Posterior cingulate gyrus (tissue), 11 donors: ENCODE results near the gene DPP6.
"Not testable (repeated sequence)": the region's sequence is repeated elsewhere in the genome, so short reads cannot be mapped to it uniquely, and the experiment has no call there.

ENCODE experiments used
- DNase-seq, 10 donors: peaks; one replicate each; pipeline versions ENCODE4 v3.0.0 to v3.0.0-alpha.2; 2020 to 2021; ENCODE audit warnings: mixed read lengths in 3 of 10
- intact Hi-C: fragments of 100-400 bp; cut with DNase I; formaldehyde crosslinking; loops from one replicate; pipeline ENCODE4 v1.15.1; 2023

Gene DPP6

DNA sequence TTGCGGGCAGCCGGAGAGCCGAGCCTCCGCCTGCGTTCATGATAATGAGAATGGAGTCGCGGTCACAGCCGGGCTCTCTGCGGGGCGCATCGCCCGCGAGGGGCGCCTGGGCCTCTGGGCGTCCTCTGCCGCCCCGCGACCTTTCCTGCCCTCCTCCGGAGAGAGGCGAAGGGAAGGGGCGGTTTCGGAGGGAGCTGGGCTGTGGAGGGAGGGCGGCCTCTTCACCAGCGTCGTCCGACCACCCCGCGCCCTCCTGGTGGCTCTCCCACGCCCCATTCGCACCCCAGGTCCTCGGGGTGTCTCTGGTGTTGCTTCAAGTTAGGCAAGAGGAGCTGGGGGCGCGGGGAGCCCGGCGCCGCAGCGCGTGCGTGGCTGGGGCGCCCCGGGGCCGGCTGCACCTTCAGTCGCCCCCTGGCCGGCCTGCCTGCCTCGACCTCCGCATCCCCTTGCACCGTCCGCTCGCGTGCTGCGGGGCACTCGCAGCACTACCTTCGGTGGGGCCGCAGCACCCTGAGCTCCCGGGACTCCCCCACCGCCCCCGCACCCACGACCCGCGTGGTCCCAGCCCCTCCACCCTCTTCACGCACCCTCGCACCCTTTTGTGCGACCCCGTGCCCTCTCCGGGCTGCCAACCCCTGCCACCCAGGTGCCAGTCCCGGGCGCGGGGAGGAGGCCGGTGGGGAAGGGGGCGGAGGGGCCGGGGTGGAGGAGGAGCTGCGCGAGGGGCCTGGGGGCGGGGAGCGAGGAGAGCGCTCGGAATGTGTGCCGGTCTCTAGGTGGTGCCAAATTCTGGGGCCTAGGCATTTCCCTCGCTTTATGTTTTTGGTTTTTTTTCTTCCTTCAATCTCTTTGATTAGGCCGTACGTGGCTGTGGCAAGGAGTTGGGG lies at the start of gene DPP6:
TSS of gene DPP6 (plus strand) at position 756 of the 887 bp plus-strand sequence.
- DNase-seq = peak in 1 of 10 donors; percentile 56
- intact Hi-C loops = not testable (repeated sequence)

GRCh38 chr7:154009423-154009911 lies 42.7 kb upstream of the DPP6 start:
- DNase-seq, intact Hi-C loops: not testable (repeated sequence)

DNA sequence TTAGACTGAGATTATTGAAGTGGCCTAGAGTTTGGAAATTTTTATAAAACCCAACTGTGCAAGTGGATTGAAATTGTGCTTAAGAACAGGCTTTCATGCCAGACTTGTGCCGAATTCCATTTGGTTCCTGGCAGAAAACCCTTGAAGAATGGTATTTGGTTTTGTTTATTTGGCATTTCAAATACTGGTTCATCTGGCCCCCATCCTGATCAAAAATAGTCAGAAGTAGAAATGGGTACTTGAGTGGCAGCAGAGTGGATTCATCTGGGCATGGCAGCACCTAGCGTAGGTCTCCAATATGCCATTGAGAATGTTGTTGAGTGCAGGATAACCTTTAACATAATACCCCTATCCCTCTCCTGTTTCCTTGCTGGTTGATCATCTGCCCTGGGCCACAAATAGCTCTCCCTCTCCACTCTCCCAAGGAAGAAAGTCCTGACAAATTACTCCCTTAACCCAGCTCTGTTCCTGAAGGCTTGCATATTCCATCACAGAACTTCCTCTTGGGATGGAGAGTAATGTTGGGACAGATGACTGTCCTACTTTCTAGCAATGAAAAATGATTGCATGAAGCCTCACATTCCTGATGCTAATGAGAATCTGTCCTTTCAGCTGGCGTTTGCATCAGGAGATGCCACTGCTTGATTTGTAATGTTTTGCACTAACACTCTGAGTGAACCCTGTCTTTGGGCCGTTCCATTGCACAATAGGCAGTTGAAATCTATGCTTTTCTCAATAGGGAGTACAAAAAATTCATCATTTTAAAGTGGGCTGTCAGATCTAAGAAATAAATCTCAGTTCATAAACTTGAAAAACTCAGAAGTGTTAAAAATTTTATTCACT lies 41.3 kb upstream of the DPP6 start:
- DNase-seq, intact Hi-C loops: not testable (repeated sequence)

DNA sequence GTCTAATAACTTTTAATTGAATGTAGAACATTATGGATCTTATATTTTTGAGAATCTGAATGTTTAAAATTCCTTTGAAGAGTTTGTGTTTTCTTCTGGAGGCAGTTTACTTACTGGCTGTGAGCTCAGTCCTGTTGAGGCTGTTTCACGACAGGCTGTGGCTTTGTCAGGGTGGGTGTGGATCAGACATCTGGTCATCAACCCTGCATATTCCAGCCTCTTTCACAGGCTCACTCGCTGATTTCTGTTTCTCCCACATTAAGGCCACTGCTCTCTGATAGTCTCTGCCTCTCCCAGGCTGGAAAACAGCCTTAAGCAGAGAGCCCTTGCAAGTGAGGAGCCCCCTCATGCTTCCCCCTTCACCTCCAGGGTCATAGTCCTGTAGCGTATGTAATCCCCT lies 39.4 kb upstream of the DPP6 start:
- intact Hi-C loops, DNase-seq: not testable (repeated sequence)

GRCh38 chr7:154015636-154016035 lies 36.6 kb upstream of the DPP6 start:
- DNase-seq, intact Hi-C loops: not testable (repeated sequence)

DNA sequence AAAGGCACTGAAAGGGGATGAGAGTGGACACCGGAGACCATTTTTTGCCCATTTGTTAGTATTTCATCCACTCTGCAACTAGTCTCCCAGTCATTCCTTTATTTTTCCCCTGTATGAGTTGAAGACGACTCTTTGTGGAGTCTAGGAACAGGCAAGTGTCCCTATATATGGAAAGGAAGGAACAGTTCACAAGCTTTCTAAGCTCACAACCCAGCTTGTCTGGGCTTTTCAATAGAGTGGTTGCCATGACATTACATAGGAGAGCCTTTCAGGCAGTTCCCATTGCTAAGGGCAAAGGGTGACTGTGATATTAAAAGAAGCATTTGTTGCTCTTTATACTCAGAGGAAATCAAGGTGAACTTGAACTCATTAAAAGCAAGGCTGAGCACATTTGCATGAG lies 33.8 kb upstream of the DPP6 start:
- intact Hi-C loops, DNase-seq: not testable (repeated sequence)

GRCh38 chr7:154027805-154028204 lies 24.4 kb upstream of the DPP6 start:
- DNase-seq = peak in 1 of 10 donors; percentile 55
- intact Hi-C loops = not testable (repeated sequence)

- DNase-seq, intact Hi-C loops: not testable (repeated sequence)
Measured at GRCh38 chr7:154030476-154031080, 21.6 kb upstream of the DPP6 start.

DNA sequence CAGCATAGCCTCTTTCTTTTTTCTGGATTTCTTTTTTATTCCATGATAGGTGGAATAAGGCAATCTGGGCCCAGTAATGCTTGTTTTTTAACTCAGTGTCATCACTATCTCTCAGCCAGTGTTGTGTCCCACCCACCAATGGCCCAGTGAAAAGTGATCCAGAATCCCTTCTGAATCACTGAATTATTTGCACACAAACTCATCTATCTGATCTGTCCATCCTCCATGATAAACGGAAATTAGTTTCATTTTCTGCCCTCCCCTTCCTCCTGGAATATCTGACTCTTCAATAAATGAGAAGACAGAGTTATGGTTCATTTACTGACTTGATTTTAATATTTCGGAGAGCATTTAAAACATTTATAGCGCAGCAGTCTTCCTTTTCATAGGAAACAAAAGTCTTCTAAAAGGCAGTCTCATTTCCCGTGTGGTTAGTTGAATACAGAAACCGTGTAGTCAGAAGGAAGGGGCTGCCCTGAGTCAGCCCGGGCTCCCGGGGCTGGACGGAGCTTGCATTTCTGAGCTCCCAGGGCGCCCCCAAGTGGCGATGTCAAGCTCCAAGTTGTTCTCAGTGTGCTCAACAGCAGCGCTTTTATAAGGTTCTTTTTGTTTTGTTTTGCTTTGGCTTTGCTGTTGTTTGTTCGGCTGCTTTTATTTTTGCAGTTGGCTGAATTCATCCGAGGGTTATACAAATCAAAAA lies 12.6 kb upstream of the DPP6 start:
- DNase-seq = peak; percentile 40 to 94 (median 82)
- intact Hi-C loops = not testable (repeated sequence)

- intact Hi-C loops, DNase-seq: not testable (repeated sequence)
Measured at GRCh38 chr7:154050394-154050793, 1.8 kb upstream of the DPP6 start.

- peak in 4 of 10 donors; percentile 15 to 87 (median 74) for DNase-seq
- intact Hi-C loops = not testable (repeated sequence)
Measured at GRCh38 chr7:154051006-154051642, 1.1 kb upstream of the DPP6 start.

- DNase-seq = peak in 9 of 10 donors; percentile 40 to 95 (median 62)
- intact Hi-C loops = not testable (repeated sequence)
Measured at GRCh38 chr7:154052530-154053252, 493 bp downstream of the DPP6 start.

DNA sequence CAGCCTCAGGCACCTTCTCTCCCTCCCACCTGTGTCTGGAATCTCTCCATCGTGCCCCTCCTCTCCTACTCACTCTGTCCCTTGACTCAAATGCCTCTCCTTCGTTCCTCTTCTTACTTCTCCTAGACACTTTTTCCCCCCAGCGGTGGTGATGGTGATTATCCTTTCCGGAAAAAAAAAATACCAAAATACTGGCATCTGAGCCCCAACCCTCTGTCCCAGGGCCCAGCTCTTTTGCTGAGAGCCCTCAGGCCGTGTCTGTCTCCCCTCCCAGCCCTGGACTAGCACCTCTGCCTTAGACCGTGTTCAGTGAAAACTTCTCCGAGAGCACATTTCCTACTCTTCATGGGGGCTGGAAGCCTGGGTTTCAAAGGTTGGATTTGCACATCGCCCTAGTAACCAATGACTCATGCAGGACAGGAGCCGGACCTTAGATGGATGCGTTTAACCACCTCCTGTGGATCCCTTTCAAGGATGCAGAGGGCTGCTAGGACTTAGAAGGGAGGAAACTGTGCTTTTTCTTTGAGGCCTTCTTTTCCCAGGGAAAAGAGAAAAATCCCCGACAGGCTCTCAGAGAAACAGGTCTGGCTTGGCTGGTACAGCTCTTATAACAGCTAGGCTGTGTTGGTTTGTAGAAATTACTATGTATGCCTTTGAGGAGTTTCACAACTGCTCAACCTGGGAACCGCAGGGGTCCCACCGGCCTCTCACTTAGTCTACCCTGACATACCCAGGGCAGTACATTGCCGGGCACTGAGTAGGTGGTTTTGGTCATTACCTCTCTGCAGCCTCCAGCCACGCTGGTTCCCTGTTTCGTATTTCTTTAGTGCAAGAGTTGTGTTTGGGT lies 1.5 kb downstream of the DPP6 start:
- intact Hi-C loops = not testable (repeated sequence)
- peak in 1 of 10 donors; percentile 51 for DNase-seq

DNA sequence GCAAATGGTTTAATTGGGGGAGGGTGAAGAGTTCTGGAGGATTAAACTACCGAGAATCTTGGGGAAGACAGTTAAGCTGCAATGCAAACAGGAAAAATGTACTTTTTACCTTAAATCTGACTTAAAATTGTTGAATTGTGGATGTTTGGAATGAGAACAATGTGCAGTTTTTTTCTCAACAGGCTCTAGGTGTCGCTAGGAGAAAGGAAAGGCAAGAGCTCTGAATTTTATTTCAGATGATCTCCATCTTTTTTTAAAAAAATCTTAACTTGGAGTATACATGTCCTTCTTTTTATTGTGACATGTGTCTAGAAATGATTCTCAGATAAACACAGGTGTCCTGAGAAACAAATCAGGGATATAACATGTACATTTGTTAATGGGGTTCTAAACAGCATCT lies 2.5 kb downstream of the DPP6 start:
- not testable (repeated sequence) for DNase-seq

DNA sequence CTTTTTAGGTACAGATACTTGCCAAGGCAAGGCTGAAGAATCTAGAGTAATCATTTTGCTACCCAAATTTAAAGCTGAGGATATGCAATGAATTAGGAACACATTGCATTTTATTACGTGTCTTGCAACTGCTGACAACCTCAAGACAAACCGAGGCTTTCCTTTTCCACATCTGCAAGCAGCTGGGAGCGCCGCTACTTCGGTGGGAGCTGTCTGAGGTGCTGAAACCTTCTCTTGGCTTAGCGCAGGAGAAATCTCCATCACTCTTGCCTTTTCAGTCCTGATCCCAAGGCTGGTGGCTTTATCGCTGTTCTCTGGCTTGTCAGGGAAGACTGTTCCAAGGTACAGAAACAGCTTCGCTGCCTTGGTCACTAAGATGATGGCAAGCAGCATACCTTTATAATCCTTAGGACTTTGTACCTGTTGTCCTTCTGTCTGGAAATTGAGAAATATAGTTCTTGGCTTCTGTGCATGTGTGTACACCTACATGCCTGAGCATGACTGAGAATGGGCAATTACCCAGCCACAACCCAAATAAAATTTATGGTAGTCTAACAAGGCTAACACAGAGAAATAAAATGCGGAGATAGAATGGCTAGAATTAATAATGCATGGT lies 3.4 kb downstream of the DPP6 start:
- peak in 5 of 10 donors; percentile 59 to 90 (median 69) for DNase-seq

More for the DNA sequence above, 2.5 kb downstream of the DPP6 start:
- intact Hi-C loops = not testable (repeated sequence)

GRCh38 chr7:154058783-154059182 lies 6.6 kb downstream of the DPP6 start:
- DNase-seq, intact Hi-C loops: not testable (repeated sequence)

More for the DNA sequence above, 3.4 kb downstream of the DPP6 start:
- intact Hi-C loops = not testable (repeated sequence)

DNA sequence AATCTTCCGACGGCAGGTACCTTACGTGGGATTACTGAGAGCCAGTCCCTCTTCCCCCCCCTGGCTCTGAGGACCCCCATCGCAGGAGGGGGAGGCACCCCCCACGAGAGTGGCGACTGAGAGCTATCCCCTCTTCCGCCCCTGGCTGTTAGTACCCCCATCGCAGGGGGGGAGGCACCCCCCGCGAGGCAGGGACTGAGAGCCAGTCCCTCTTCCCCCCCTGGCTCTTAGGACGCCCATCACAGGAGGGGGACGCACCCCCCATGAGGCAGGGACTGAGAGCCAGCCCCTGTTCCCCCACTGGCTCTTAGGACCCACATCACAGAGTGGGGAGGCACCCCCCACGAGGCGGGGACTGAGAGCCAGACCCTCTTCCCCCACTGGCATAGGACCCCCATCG lies 8.4 kb downstream of the DPP6 start:
- intact Hi-C loops, DNase-seq: not testable (repeated sequence)
